ENCODE results near the gene SPOPL. TPM values are rescaled to one million over a fixed set of nuclear protein-coding genes. Genes with fewer than 3 reads are reported as not detected.
A peak's percentile ranks its signal among the peaks of the same experiment; 100 is the strongest.

Gene SPOPL
- total and polyA plus RNA-seq, 9 of the 15 experiments (the other 6 are each of a cell fraction or from before 2014, with no cell fraction given), result 0.53 to 6.1 (median 4.1) TPM

- POLR2A ChIA-PET, result no interaction called here
- H3K27ac ChIP-seq (ENCODE audit: extremely low read depth, low read depth, low read length), result no peak overlapping the region
- H3K27me3 ChIP-seq (ENCODE audit: control insufficient read depth in 2 of 2, insufficient read depth in 2 of 2, low read length in 2 of 2), result no peaks in the 10 kb centered on the region
- H3K79me2 ChIP-seq (ENCODE audit: control insufficient read depth, insufficient read depth, low read length), result peaks cover 92% of the 10 kb centered on the region
- no peaks in the 10 kb centered on the region for H3K9me3 ChIP-seq (replicated peaks; ENCODE audit: control insufficient read depth, insufficient read depth, low read depth, low read length)
- CTCF ChIA-PET (ENCODE audit: low intra/inter-chr PET ratio), result no interaction called here
- H3K9me1 ChIP-seq (ENCODE audit: control insufficient read depth, insufficient read depth, low read length), result no peaks in the 10 kb centered on the region
- WGBS (ENCODE audit: insufficient coverage, low coverage, missing lambda C conversion rate), result 57% methylated on average over 4 of the region's 4 CpGs
- H4K20me1 ChIP-seq (replicated peaks; ENCODE audit: control insufficient read depth, insufficient read depth, low read length), result peaks cover 4% of the 10 kb centered on the region; the same call in 1 of the 2 replicates
- BruUV-seq (replicated peaks), result no TSS peak
- H3K36me3 ChIP-seq (ENCODE audit: control insufficient read depth, insufficient read depth, low read length), result no peaks in the 10 kb centered on the region
- no peak for ATAC-seq
- H2AFZ ChIP-seq (ENCODE audit: low read depth, low read length), result no peak overlapping the region
- H3K4me3 ChIP-seq, result no peak overlapping the region
- in situ Hi-C loops (cut with MboI) (no loop called here), intact Hi-C loops (cut with micrococcal nuclease) (no loop called here)
- DNase-seq (ENCODE audit: extremely low read depth in 1 of 4, low spot score in 3 of 4), result no peak
- no peak overlapping the region for H3K9ac ChIP-seq (ENCODE audit: insufficient read depth in 1 of 2, low read depth in 2 of 2, low read length in 2 of 2)
- no peak overlapping the region for H3K4me2 ChIP-seq (ENCODE audit: insufficient read depth, low read length)
- peaks cover 0 to 31% of the 10 kb centered on the region in 2 experiments; a peak in 3 of 5 replicates for H3K4me1 ChIP-seq (replicated peaks in 1 of 2; ENCODE audit: control insufficient read depth in 2 of 2, insufficient read depth in 2 of 2, low read length in 2 of 2)
- no peak for FAIRE-seq
- peak; percentile 4; the same call in 1 of the 2 replicates for TF ChIP-seq C11orf30 (IDR thresholded peaks at IDR 0.05; ENCODE audit: low read depth)
- TF ChIP-seq GTF2E2 (tag; IDR thresholded peaks at IDR 0.05), result no peak
These were observed 5.7 kb downstream of the SPOPL start for GRCh38 chr2:138507267-138507666.

GRCh38 chr2:138510319-138510718 lies 8.7 kb downstream of the SPOPL start:
- Histone ChIP-seq H3K4me1 (replicated peaks in 1 of 2; ENCODE audit: control insufficient read depth in 2 of 2, insufficient read depth in 2 of 2, low read length in 2 of 2) (peaks cover 0 to 8% of the 10 kb centered on the region in 2 experiments; a peak in 3 of 5 replicates), H3K4me3 (no peak overlapping the region), H3K27me3 (ENCODE audit: control insufficient read depth in 2 of 2, insufficient read depth in 2 of 2, low read length in 2 of 2) (no peaks in the 10 kb centered on the region), H2AFZ (ENCODE audit: low read depth, low read length) (no peak overlapping the region), H3K36me3 (ENCODE audit: control insufficient read depth, insufficient read depth, low read length) (no peaks in the 10 kb centered on the region), H4K20me1 (replicated peaks; ENCODE audit: control insufficient read depth, insufficient read depth, low read length) (no peaks in the 10 kb centered on the region), H3K4me2 (ENCODE audit: insufficient read depth, low read length) (no peak overlapping the region), H3K79me2 (ENCODE audit: control insufficient read depth, insufficient read depth, low read length) (peaks cover 83% of the 10 kb centered on the region), H3K9me1 (ENCODE audit: control insufficient read depth, insufficient read depth, low read length) (no peaks in the 10 kb centered on the region), H3K27ac (ENCODE audit: extremely low read depth, low read depth, low read length) (no peak overlapping the region), H3K9ac (ENCODE audit: insufficient read depth in 1 of 2, low read depth in 2 of 2, low read length in 2 of 2) (no peak overlapping the region), H3K9me3 (replicated peaks; ENCODE audit: control insufficient read depth, insufficient read depth, low read depth, low read length) (no peaks in the 10 kb centered on the region)
- TF ChIP-seq E2F1 (CRISPR knock-in tag; IDR thresholded peaks at IDR 0.05) (no peak), MEIS2 (IDR thresholded peaks at IDR 0.05; ENCODE audit: partially characterized antibody) (peak; percentile 26), CREB3L1 (IDR thresholded peaks at IDR 0.05; ENCODE audit: borderline replicate concordance, low read depth) (no peak), CBX2 (IDR thresholded peaks at IDR 0.05; ENCODE audit: insufficient read depth, low read length, poor library complexity, severe bottlenecking) (no peak), TARDBP (IDR thresholded peaks at IDR 0.05) (no peak), SMARCA4 (IDR thresholded peaks at IDR 0.05) (no peak), PRDM10 (IDR thresholded peaks at IDR 0.05; ENCODE audit: partially characterized antibody) (peak; percentile 91), ETV1 (tag; conservative IDR thresholded peaks at IDR 0.05; ENCODE audit: low read depth) (no peak)
- BruUV-seq (replicated peaks), result no TSS peak
- in situ Hi-C loops (cut with MboI) (no loop called here), intact Hi-C loops (cut with micrococcal nuclease) (no loop called here)
- ATAC-seq, result no peak
- CTCF ChIA-PET (ENCODE audit: low intra/inter-chr PET ratio), result no interaction called here
- POLR2A ChIA-PET, result no interaction called here
- DNase-seq (ENCODE audit: extremely low read depth in 1 of 4, low spot score in 3 of 4), result no peak
- 89% methylated on average over 3 of the region's 3 CpGs for WGBS (ENCODE audit: insufficient coverage, low coverage, missing lambda C conversion rate)
- FAIRE-seq, result no peak
